Fibroblast of lung (primary cell): Measurements from ENCODE around the gene ITIH4. TPM values are rescaled to one million over a fixed set of nuclear protein-coding genes. Genes with fewer than 3 reads are reported as not detected.

Experiments
- DNase-seq, 2 donors: peaks; one replicate each; pipeline versions ENCODE4 v3.0.0 to v3.0.0-alpha.2; 2010; ENCODE audit warnings: low read depth in 2 of 2
- H2AFZ ChIP-seq: 2 replicates; pipeline ENCODE4 v1.5.1; 2012; ENCODE audit warnings: low read length, control low read depth, inconsistent platforms
- H3K27ac ChIP-seq: 2 replicates; pipeline ENCODE4 v1.5.1; 2011; ENCODE audit warnings: low read length, control low read depth; ENCODE audit not compliant: insufficient read depth
- H3K27me3 ChIP-seq: 2 replicates; pipeline ENCODE4 v1.5.1; 2011; ENCODE audit warnings: mild to moderate bottlenecking, low read length; ENCODE audit not compliant: control insufficient read depth, insufficient read depth
- H3K36me3 ChIP-seq: 2 replicates; pipeline ENCODE4 v1.5.1; 2011; ENCODE audit warnings: low read length; ENCODE audit not compliant: control insufficient read depth, insufficient read depth
- H3K4me1 ChIP-seq: 2 replicates; pipeline ENCODE4 v1.5.1; 2011; ENCODE audit warnings: low read length; ENCODE audit not compliant: control insufficient read depth, insufficient read depth; ENCODE audit errors: extremely low read depth
- H3K4me2 ChIP-seq: 2 replicates; pipeline ENCODE4 v1.5.1; 2011; ENCODE audit warnings: low read length, control low read depth; ENCODE audit not compliant: insufficient read depth; ENCODE audit errors: extremely low read depth
- H3K4me3 ChIP-seq, 4 experiments: fragments of 200-600 bp in 1 of 4; sonication (generic) in 1 of 4; replicated peaks in 1 of 4; 2 replicates each; pipeline ENCODE4 v1.5.1; 2011 to 2016; ENCODE audit warnings: low read length in 4 of 4, low read depth in 3 of 4, mild to moderate bottlenecking in 3 of 4, control low read depth in 2 of 4, inconsistent platforms in 1 of 4, mixed read lengths in 1 of 4; ENCODE audit not compliant: insufficient read depth in 1 of 4; ENCODE audit errors: control extremely low read depth in 1 of 4
- H3K79me2 ChIP-seq: 2 replicates; pipeline ENCODE4 v1.5.1; 2012; ENCODE audit warnings: mild to moderate bottlenecking, low read length, inconsistent platforms; ENCODE audit not compliant: control insufficient read depth, insufficient read depth
- H3K9ac ChIP-seq: 2 replicates; pipeline ENCODE4 v1.5.1; 2011; ENCODE audit warnings: mild to moderate bottlenecking, low read length, control low read depth; ENCODE audit not compliant: insufficient read depth
- H3K9me3 ChIP-seq: 2 replicates; pipeline ENCODE4 v1.5.1; 2012; ENCODE audit warnings: low read depth, low read length; ENCODE audit not compliant: control insufficient read depth, insufficient read depth
- H4K20me1 ChIP-seq: 2 replicates; pipeline ENCODE4 v1.5.1; 2011; ENCODE audit warnings: low read length; ENCODE audit not compliant: control insufficient read depth, insufficient read depth; ENCODE audit errors: extremely low read depth
- EZH2 ChIP-seq: IDR thresholded peaks from 2 replicates; pipeline ENCODE4 v1.5.1; 2012; ENCODE audit warnings: low read length, control low read depth, mild to moderate bottlenecking; ENCODE audit errors: missing control alignments
- polyA plus RNA-seq, 2 donors: library from polyadenylated mRNA; depleted of rRNA in 1 of 2; stranded (reverse) in 1 of 2; unstranded in 1 of 2; fragments of >200 nt; gene quantifications; 2 replicates each; pipeline ENCODE4 v1.2.1, GENCODE V29; 2011 to 2012; ENCODE audit warnings: missing spikeins in 1 of 2
- total RNA-seq: library from RNA; depleted of rRNA; stranded (reverse); fragments of >200 nt; gene quantifications from 2 replicates; pipeline ENCODE4 v1.2.1, GENCODE V29; 2014
- TF ChIP-seq, protein P1 (sequence below), 2 donors: IDR thresholded peaks in 1 of 2; conservative IDR thresholded peaks in 1 of 2; 1 replicate in 1 of 2; 2 replicates in 1 of 2; pipeline ENCODE4 v1.5.1; 2011 to 2012; ENCODE audit warnings: low read length in 2 of 2, control low read depth in 1 of 2, inconsistent platforms in 1 of 2, low read depth in 1 of 2, mild to moderate bottlenecking in 1 of 2

The ITIH4 gene
- total and polyA plus RNA-seq, 2 donors (not counting 1 experiment from before 2014, with no cell fraction given): 1.1 to 2.6 TPM

DNA sequence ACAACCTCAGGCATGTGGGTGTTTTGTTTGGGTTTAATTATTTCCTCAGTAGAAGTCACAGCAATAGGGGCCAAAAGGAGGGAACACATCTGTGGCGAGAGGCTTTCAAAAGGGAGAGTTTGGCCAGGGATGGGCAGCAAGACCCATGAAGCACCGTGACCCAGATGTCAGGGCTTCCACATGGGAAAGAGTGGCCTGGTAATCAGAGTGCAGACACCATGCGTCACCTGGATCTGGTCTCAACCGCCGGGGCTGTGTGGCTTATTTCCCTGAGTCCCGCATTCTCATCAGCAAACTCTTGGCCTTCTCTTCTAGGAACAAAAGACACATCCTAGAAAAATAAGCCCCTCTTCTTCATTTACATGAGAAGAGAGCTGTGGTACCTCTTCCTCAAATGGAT lies 16.8 kb upstream of the ITIH4 start:
- H4K20me1 ChIP-seq: no peaks in the 10 kb centered on the region
- TF ChIP-seq EZH2: no peak
- TF ChIP-seq, protein P1, sequence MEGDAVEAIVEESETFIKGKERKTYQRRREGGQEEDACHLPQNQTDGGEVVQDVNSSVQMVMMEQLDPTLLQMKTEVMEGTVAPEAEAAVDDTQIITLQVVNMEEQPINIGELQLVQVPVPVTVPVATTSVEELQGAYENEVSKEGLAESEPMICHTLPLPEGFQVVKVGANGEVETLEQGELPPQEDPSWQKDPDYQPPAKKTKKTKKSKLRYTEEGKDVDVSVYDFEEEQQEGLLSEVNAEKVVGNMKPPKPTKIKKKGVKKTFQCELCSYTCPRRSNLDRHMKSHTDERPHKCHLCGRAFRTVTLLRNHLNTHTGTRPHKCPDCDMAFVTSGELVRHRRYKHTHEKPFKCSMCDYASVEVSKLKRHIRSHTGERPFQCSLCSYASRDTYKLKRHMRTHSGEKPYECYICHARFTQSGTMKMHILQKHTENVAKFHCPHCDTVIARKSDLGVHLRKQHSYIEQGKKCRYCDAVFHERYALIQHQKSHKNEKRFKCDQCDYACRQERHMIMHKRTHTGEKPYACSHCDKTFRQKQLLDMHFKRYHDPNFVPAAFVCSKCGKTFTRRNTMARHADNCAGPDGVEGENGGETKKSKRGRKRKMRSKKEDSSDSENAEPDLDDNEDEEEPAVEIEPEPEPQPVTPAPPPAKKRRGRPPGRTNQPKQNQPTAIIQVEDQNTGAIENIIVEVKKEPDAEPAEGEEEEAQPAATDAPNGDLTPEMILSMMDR (conservative IDR thresholded peaks at IDR 0.05 in 1 of 2, IDR thresholded peaks at IDR 0.05 in 1 of 2; ENCODE audit: low read depth in 1 of 2, low read length in 2 of 2): no peak
- H3K4me2 ChIP-seq: no peak overlapping the region

DNA sequence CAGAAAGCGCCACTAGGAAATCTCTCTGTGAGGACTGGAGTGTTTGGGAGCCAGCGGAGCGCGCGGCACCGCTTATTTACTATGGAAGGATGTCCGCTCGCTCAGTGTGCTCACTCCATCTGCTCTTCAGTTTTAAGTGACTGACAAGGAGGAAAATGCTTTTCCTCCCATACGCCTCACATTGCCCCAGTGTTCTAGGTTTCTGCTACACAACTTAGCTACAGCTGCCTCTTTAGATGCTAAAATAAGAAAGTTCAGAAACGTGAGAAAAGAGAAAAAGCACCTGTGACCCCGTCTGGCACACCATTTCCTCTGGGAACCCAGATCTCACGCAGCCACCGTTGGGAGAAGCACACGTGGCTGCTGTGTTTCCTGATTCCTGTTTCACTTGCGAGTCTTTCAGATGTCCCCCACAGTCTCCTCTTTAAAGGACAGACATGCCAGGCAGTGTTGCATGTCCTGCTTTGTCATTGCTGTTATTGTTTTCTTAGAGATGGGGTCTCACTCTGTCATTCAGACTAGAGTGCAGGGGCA lies 16.0 kb upstream of the ITIH4 start:
- Histone ChIP-seq H3K9ac (no peak overlapping the region), H3K4me3 (no peak overlapping the region), H2AFZ (no peak overlapping the region), H3K27me3 (no peaks in the 10 kb centered on the region), H3K9me3 (no peaks in the 10 kb centered on the region), H3K79me2 (no peaks in the 10 kb centered on the region), H3K36me3 (peaks cover 6% of the 10 kb centered on the region), H3K4me1 (peaks cover 6% of the 10 kb centered on the region), H3K4me2 (no peak overlapping the region), H4K20me1 (no peaks in the 10 kb centered on the region), H3K27ac (no peak overlapping the region)
- DNase-seq: no peak
- TF ChIP-seq EZH2: no peak
- TF ChIP-seq, protein P1 (conservative IDR thresholded peaks at IDR 0.05 in 1 of 2, IDR thresholded peaks at IDR 0.05 in 1 of 2; ENCODE audit: low read depth in 1 of 2, low read length in 2 of 2): no peak

More for the DNA sequence above, 16.8 kb upstream of the ITIH4 start:
- no peak for DNase-seq
- H3K79me2 ChIP-seq: no peaks in the 10 kb centered on the region
- no peak overlapping the region for H2AFZ ChIP-seq
- H3K27me3 ChIP-seq: no peaks in the 10 kb centered on the region
- peaks cover 6% of the 10 kb centered on the region for H3K4me1 ChIP-seq
- H3K36me3 ChIP-seq: peaks cover 6% of the 10 kb centered on the region
- no peak overlapping the region for H3K27ac ChIP-seq
- H3K9me3 ChIP-seq: no peaks in the 10 kb centered on the region
- H3K9ac ChIP-seq: no peak overlapping the region
- no peak overlapping the region for H3K4me3 ChIP-seq

DNA sequence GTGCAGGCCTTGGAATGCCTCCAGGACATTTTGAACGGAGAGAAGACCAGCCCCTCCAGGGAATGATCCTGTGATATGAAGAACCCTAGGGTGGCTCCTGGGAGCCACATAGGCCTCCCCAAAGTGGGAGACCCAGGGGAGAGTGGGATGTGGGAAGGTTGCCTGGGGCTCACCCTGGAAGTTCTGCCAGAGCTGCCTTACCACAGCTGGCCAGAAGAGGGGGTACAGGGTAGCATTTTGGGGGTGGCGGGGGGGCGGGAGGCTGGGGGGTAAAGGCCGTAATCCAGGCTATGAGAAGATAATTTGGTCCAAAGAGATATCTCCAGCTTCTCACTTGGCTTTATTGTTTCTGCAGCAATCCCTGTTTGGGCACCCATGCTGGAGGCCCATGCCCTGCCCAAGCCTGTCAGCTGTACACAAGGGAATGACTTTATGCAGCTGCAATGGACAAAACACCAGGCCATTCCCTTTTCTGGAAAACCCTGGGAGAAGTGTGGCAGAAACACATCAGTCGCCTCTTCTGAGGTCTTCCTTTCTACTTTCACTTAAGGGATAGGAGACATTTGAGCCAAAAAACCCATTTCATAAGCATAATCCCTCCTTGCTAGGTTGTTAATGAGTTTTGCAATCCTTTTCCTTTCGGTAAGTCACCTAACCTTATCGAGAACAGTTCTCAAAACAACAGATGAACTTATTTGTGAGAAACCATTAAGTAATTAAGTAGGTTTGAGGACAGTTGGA lies 15.4 kb upstream of the ITIH4 start:
- no peak overlapping the region for H3K27ac ChIP-seq
- H3K4me1 ChIP-seq: peaks cover 6% of the 10 kb centered on the region
- no peaks in the 10 kb centered on the region for H4K20me1 ChIP-seq
- no peak for TF ChIP-seq EZH2
- TF ChIP-seq, protein P1 (conservative IDR thresholded peaks at IDR 0.05 in 1 of 2, IDR thresholded peaks at IDR 0.05 in 1 of 2; ENCODE audit: low read depth in 1 of 2, low read length in 2 of 2): peak; percentile 17 to 47
- no peak overlapping the region for H2AFZ ChIP-seq
- H3K9ac ChIP-seq: no peak overlapping the region
- H3K36me3 ChIP-seq: peaks cover 6% of the 10 kb centered on the region
- no peaks in the 10 kb centered on the region for H3K9me3 ChIP-seq
- no peak overlapping the region for H3K4me3 ChIP-seq
- H3K79me2 ChIP-seq: no peaks in the 10 kb centered on the region
- DNase-seq: no peak
- no peaks in the 10 kb centered on the region for H3K27me3 ChIP-seq
- no peak overlapping the region for H3K4me2 ChIP-seq
